Measurements from ENCODE around the gene CLDN1. TPM values are rescaled to one million over a fixed set of nuclear protein-coding genes. Genes with fewer than 3 reads are reported as not detected.

CLDN1 gene
- total RNA-seq, 1 donor from 2014 or later: 9.7 TPM

DNA sequence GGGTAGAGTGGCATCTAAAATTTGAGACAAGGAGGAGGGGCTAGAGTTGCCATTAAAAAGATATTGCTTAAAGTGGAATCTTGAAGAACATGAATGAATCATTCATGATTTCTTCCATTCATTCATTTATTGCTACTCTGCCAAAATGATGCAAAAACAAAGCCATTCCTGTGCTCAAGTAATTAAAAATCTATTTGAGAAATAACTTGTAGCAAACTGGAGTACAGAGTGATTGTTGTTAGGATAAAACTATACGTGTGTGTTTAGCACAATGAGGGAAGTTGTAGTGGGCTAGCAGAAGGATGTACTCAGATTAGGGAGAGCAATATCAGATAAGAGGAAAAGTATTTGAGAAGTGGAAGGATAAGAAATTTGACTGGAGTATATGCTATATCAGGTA is 11.7 kb upstream of the CLDN1 start:
- Mint-ChIP-seq H3K36me3 (no peaks in the 10 kb centered on the region), H3K4me3 (no peak overlapping the region), H3K27ac (no peak overlapping the region), H3K4me1 (ENCODE audit: unreplicated experiment) (no peaks in the 10 kb centered on the region), H3K27me3 (no peaks in the 10 kb centered on the region), H3K9me3 (no peaks in the 10 kb centered on the region)
- TF ChIP-seq, protein P1, sequence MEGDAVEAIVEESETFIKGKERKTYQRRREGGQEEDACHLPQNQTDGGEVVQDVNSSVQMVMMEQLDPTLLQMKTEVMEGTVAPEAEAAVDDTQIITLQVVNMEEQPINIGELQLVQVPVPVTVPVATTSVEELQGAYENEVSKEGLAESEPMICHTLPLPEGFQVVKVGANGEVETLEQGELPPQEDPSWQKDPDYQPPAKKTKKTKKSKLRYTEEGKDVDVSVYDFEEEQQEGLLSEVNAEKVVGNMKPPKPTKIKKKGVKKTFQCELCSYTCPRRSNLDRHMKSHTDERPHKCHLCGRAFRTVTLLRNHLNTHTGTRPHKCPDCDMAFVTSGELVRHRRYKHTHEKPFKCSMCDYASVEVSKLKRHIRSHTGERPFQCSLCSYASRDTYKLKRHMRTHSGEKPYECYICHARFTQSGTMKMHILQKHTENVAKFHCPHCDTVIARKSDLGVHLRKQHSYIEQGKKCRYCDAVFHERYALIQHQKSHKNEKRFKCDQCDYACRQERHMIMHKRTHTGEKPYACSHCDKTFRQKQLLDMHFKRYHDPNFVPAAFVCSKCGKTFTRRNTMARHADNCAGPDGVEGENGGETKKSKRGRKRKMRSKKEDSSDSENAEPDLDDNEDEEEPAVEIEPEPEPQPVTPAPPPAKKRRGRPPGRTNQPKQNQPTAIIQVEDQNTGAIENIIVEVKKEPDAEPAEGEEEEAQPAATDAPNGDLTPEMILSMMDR (conservative IDR thresholded peaks at IDR 0.05): no peak
- no peak for DNase-seq (ENCODE audit: extremely low spot score, unreplicated experiment)

DNA sequence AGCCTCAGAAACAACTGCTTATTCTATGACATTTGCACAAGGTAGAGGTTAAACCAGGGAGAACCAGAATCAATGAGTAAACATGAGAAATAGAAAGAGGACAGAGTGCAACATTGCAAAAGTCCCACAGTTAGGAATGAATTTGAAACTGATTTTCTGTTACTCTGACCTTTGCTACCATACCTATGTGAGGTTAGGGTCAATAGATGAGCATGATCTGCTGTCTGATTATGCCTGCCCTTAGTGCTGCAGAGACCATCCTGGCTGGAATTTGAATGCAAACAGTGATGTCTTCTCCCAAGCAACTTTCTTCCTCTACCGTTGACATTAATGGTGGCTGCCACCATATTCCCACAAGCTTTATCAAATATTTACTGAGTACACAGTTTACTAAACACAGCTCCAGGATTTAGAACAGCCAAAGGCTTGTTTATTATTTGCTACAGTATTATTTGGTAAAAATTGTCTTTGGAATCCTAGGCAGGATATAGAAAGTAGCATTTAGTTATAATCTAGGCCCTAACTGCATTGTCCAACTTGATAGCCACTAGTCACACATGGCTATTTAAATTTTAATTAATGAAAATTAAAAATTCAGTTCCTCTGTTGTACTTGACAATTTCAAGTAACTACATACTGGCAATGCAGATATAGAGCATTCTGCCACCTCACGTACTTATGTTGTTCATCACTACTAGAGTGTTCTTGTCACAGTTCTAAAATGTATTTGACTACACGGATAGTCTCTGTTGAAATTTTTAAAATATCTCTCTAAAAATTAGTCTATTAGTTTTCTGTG is 8.9 kb upstream of the CLDN1 start:
- H3K4me1 Mint-ChIP-seq (ENCODE audit: unreplicated experiment): no peaks in the 10 kb centered on the region
- no peaks in the 10 kb centered on the region for H3K27me3 Mint-ChIP-seq
- no peaks in the 10 kb centered on the region for H3K36me3 Mint-ChIP-seq
- DNase-seq (ENCODE audit: extremely low spot score, unreplicated experiment): no peak
- TF ChIP-seq, protein P1 (conservative IDR thresholded peaks at IDR 0.05): no peak
- H3K4me3 Mint-ChIP-seq: no peak overlapping the region
- no peaks in the 10 kb centered on the region for H3K9me3 Mint-ChIP-seq
- H3K27ac Mint-ChIP-seq: no peak overlapping the region

DNA sequence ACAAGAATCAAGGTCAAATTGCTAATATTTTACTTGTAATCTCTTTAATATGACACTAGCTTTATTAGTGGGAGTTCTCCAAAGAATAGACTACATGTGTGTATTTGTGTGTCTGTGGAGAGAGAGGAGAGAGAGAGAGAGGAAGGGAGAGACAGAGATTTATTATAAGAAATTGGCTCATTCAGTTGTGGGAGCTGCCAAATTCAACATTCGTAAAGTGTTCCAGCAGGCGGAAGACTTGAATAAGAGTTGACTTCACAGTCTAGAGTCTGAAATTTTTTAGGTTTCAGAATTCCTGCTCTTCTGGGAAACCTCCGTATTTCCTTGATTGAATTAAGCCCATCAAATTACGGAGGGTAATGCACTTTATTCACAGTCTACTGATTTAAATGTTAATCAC is 4.7 kb upstream of the CLDN1 start:
- no peak for DNase-seq (ENCODE audit: extremely low spot score, unreplicated experiment)

DNA sequence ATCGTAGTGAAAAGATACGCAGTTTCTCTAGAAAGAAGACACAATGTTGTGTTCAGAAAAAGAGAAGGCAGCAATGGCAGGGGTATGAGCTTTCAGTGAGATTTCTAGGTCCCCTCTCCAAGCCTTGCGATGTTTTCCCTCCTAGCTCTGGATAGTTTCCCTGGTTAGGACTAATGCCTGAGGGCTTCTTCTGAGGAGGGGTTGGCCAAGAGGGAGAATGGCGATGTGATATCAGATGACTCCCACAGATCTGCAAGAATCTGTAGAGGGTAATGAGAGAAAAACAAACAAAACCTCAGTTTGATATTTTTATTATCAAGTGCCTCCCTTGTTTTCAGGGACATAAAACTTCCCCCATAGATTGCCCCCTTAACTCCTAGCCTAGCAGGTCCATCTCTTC is 4.1 kb upstream of the CLDN1 start:
- TF ChIP-seq, protein P1 (conservative IDR thresholded peaks at IDR 0.05): no peak
- no peaks in the 10 kb centered on the region for H3K36me3 Mint-ChIP-seq
- peaks cover 20% of the 10 kb centered on the region for H3K27me3 Mint-ChIP-seq
- H3K4me1 Mint-ChIP-seq (ENCODE audit: unreplicated experiment): peaks cover 8% of the 10 kb centered on the region
- DNase-seq (ENCODE audit: extremely low spot score, unreplicated experiment): no peak
- no peak overlapping the region for H3K4me3 Mint-ChIP-seq
- no peak overlapping the region for H3K27ac Mint-ChIP-seq
- no peaks in the 10 kb centered on the region for H3K9me3 Mint-ChIP-seq

More for the DNA sequence above, 4.7 kb upstream of the CLDN1 start:
- peaks cover 8% of the 10 kb centered on the region for H3K4me1 Mint-ChIP-seq (ENCODE audit: unreplicated experiment)
- TF ChIP-seq, protein P1 (conservative IDR thresholded peaks at IDR 0.05): no peak
- H3K4me3 Mint-ChIP-seq: no peak overlapping the region
- H3K27ac Mint-ChIP-seq: no peak overlapping the region
- no peaks in the 10 kb centered on the region for H3K36me3 Mint-ChIP-seq
- peaks cover 15% of the 10 kb centered on the region for H3K27me3 Mint-ChIP-seq
- no peaks in the 10 kb centered on the region for H3K9me3 Mint-ChIP-seq

DNA sequence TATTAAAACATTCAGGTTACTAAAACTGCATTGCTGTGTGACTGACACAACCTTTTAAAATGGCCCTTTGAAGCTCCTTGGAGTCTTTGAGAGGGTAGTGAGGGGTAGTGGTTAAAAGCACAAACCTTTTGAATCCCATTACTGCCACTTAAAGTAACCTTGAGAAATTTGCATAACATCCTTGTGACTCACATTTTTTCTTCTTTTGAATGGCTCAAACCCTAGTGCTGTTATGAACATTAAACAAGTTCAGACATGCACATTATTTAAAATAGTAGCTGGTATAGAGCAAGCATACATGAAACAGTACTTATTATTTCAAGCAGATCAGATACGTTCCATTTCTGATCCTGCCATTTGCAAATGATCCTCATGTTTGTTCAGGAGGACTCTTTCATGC is 3.7 kb upstream of the CLDN1 start:
- Mint-ChIP-seq H3K4me1 (ENCODE audit: unreplicated experiment) (peaks cover 8% of the 10 kb centered on the region), H3K27me3 (peaks cover 25% of the 10 kb centered on the region), H3K27ac (no peak overlapping the region), H3K36me3 (no peaks in the 10 kb centered on the region), H3K4me3 (no peak overlapping the region), H3K9me3 (no peaks in the 10 kb centered on the region)
- TF ChIP-seq, protein P1 (conservative IDR thresholded peaks at IDR 0.05): no peak
- DNase-seq (ENCODE audit: extremely low spot score, unreplicated experiment): no peak

Data from type B pancreatic cell (in vitro differentiated cells).